ENCODE measurements around the gene OR10X1. TPM values are rescaled to one million over a fixed set of nuclear protein-coding genes. Genes with fewer than 3 reads are reported as not detected.

Gene OR10X1
- total and polyA plus RNA-seq, 2 of the 4 experiments (the other 2 are of a cell fraction): not detected

DNA sequence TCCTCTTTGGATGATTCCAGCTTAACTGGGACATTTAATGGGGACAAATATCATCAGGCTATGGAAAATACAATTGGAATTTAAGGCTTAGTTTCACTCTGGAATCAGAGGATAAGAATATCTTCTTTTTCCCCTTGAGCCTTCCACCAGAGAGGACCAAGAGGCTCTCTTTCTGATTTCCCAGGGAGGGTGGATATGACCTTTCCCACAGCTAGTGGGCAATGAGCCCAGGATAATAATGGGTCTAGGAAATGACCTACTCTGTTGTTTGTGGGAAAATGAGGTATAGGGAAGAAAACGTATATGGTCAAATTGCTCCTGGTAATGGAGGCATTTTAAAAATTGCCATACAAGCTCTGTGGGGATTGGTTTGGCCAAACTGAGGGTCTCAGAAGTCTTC lies 27.4 kb downstream of the OR10X1 start:
- no TSS peak for BruUV-seq (replicated peaks)
- H3K9me1 ChIP-seq (ENCODE audit: insufficient read depth, low read length): no peaks in the 10 kb centered on the region
- no peak overlapping the region for H3K4me2 ChIP-seq (ENCODE audit: low read depth, low read length)
- H3K36me3 ChIP-seq (ENCODE audit: control insufficient read depth, insufficient read depth, low read length): no peaks in the 10 kb centered on the region
- intact Hi-C loops (cut with micrococcal nuclease) (no loop called here), in situ Hi-C loops (cut with MboI; ENCODE audit: low sequenced_read_pairs) (no loop called here), dilution Hi-C loops (cut with HindIII; ENCODE audit: low sequenced_read_pairs, unreplicated experiment) (no loop called here)
- H3K27ac ChIP-seq (ENCODE audit: insufficient read depth, low read length): no peak overlapping the region
- 43% methylated on average over 1 of the region's 1 CpG; no CpG with 5 or more reads in 1 of the 2 experiments for WGBS, 2 experiments (ENCODE audit: extremely low coverage in 2 of 2, insufficient read length in 1 of 2)
- H3K79me1 ChIP-seq (ENCODE audit: low read depth in 1 of 2, low read length in 2 of 2): no peaks in the 10 kb centered on the region
- H4K5ac ChIP-seq (ENCODE audit: low read depth, low read length): no peak overlapping the region
- DNase-seq (no peak), ATAC-seq (ENCODE audit: low read depth) (no peak)
- no peak overlapping the region for H3K23ac ChIP-seq (ENCODE audit: low read depth, low read length)
- no peaks in the 10 kb centered on the region for H4K20me1 ChIP-seq (ENCODE audit: insufficient read depth, low read length)
- no peak overlapping the region for H2AK5ac ChIP-seq (ENCODE audit: low read depth, low read length)
- H3K4me1 ChIP-seq (ENCODE audit: control insufficient read depth, insufficient read depth, low read length): no peaks in the 10 kb centered on the region
- no peak overlapping the region for H3K14ac ChIP-seq (replicated peaks; ENCODE audit: low read depth, low read length)
- no peak overlapping the region for H2AK9ac ChIP-seq (replicated peaks; ENCODE audit: low read depth, low read length, poor library complexity)
- no peak overlapping the region for H2AFZ ChIP-seq (replicated peaks; ENCODE audit: low read length, poor library complexity)
- CTCF ChIA-PET: no interaction called here
- no peak overlapping the region for H3K4me3 ChIP-seq (ENCODE audit: insufficient read depth, low read depth, low read length)
- H3K9ac ChIP-seq (ENCODE audit: low read depth, low read length): no peak overlapping the region
- no peak overlapping the region for H3K18ac ChIP-seq (ENCODE audit: low read depth, low read length)
- H3K4ac ChIP-seq (ENCODE audit: low read depth, low read length): no peak overlapping the region
- H2BK20ac ChIP-seq (ENCODE audit: low read depth, low read length): no peak overlapping the region
- H4K91ac ChIP-seq (ENCODE audit: insufficient read depth, low read depth, low read length): no peak overlapping the region
- 0 out of 2 replicates have a peak, but pooled peaks cover 2% of the 10 kb centered on the region for H3K9me3 ChIP-seq (ENCODE audit: control insufficient read depth, insufficient read depth, low read length)
- no peaks in the 10 kb centered on the region for H3K27me3 ChIP-seq (ENCODE audit: control insufficient read depth, insufficient read depth, low read length)
- H2BK5ac ChIP-seq (ENCODE audit: low read depth, low read length, poor library complexity, severe bottlenecking): no peak overlapping the region
- H4K8ac ChIP-seq (ENCODE audit: low read depth in 2 of 2, low read length in 2 of 2): no peak overlapping the region
- no peak overlapping the region for H2BK15ac ChIP-seq (ENCODE audit: low read depth, low read length)
- no peak overlapping the region for H3K56ac ChIP-seq (ENCODE audit: extremely low read depth, insufficient read depth, low read length)
- H2BK120ac ChIP-seq (ENCODE audit: low read depth, low read length): no peak overlapping the region
- no peak for TF ChIP-seq POLR2A (IDR thresholded peaks at IDR 0.05; ENCODE audit: low read depth, low read length)
- TF ChIP-seq NFE2L2 (IDR thresholded peaks at IDR 0.05; ENCODE audit: low read depth, low read length): no peak
- TF ChIP-seq BHLHE40 (IDR thresholded peaks at IDR 0.05; ENCODE audit: low read depth, low read length): no peak
- TF ChIP-seq MXI1 (IDR thresholded peaks at IDR 0.05; ENCODE audit: borderline replicate concordance, low read depth, low read length): no peak
- TF ChIP-seq RCOR1 (IDR thresholded peaks at IDR 0.05; ENCODE audit: insufficient replicate concordance, low read length): no peak
- no peak for TF ChIP-seq RAD21 (IDR thresholded peaks at IDR 0.05; ENCODE audit: low read length)
- TF ChIP-seq FOS (IDR thresholded peaks at IDR 0.05; ENCODE audit: low read depth, low read length): no peak
- TF ChIP-seq, protein P1, sequence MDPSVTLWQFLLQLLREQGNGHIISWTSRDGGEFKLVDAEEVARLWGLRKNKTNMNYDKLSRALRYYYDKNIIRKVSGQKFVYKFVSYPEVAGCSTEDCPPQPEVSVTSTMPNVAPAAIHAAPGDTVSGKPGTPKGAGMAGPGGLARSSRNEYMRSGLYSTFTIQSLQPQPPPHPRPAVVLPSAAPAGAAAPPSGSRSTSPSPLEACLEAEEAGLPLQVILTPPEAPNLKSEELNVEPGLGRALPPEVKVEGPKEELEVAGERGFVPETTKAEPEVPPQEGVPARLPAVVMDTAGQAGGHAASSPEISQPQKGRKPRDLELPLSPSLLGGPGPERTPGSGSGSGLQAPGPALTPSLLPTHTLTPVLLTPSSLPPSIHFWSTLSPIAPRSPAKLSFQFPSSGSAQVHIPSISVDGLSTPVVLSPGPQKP (IDR thresholded peaks at IDR 0.05; ENCODE audit: borderline replicate concordance, low read depth, low read length): no peak
- TF ChIP-seq SMC3 (IDR thresholded peaks at IDR 0.05; ENCODE audit: low read depth, low read length): no peak
- POLR2A ChIA-PET (ENCODE audit: unreplicated experiment): no interaction called here
